GM10266 (cell line): ENCODE data around the gene RALB.

Experiments used
- DNase-seq: peaks from one replicate; pipeline ENCODE4 v3.0.0; 2012; ENCODE audit errors: extremely low spot score
- TF ChIP-seq, protein P1 (sequence below): IDR thresholded peaks from 2 replicates; pipeline ENCODE4 v1.5.1; 2012; ENCODE audit warnings: mild to moderate bottlenecking, low read depth; ENCODE audit not compliant: control insufficient read depth, insufficient read depth; ENCODE audit errors: missing control alignments

The RALB gene

DNA sequence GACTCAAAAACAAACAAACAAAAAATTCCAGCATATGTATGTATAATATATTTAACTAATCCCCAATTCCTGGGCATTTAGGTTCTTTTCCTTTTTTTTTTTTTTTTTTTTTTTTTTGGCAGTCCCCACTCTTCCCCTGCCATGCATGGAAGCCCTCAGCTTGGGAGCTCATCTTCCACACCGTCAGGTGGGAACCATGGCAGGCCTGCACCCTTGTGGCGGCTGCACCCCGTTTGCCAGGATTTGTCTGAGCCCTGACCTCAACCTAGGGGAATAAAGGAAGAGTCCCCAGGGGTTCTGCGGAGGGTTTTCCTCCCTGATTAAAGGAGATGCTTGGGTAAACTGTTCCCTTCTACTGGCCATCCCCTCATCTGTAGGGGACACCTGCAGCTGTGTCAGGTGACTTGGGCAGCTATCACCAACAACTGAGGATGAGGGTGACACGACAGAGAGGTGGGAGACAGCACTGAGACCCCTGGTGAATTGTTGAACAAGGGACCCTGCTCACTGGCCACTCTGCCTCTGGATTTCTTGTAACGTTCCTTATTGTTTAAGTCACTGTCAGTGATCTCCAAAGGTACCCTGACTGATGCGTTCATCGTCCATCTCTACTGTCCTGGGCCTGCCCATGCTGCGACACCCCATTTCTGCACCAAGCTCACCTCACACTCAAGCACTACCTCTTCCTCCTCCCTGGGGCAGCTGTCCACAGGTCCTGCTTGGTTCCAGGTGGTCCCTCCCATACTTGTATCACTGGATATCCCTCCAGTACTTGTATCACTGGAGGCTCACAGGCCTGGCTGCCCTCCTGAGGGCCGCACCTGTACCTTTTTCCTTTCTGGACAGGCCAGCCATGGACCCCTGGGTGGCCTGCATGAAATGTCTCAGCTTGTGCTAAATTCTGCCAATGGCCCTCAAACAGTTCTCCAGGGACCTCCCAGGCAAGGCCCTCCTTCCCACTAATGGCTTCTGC is 44.0 kb upstream of the RALB start:
- DNase-seq, result no peak
- TF ChIP-seq, protein P1, sequence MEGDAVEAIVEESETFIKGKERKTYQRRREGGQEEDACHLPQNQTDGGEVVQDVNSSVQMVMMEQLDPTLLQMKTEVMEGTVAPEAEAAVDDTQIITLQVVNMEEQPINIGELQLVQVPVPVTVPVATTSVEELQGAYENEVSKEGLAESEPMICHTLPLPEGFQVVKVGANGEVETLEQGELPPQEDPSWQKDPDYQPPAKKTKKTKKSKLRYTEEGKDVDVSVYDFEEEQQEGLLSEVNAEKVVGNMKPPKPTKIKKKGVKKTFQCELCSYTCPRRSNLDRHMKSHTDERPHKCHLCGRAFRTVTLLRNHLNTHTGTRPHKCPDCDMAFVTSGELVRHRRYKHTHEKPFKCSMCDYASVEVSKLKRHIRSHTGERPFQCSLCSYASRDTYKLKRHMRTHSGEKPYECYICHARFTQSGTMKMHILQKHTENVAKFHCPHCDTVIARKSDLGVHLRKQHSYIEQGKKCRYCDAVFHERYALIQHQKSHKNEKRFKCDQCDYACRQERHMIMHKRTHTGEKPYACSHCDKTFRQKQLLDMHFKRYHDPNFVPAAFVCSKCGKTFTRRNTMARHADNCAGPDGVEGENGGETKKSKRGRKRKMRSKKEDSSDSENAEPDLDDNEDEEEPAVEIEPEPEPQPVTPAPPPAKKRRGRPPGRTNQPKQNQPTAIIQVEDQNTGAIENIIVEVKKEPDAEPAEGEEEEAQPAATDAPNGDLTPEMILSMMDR, result no peak

GRCh38 chr2:120209427-120210269 is 43.0 kb upstream of the RALB start:
- DNase-seq, result no peak

GRCh38 chr2:120210270-120210693 is 42.4 kb upstream of the RALB start:
- TF ChIP-seq, protein P1, result no peak
- DNase-seq, result no peak

More at GRCh38 chr2:120209427-120210269, 43.0 kb upstream of the RALB start:
- TF ChIP-seq, protein P1, result no peak

GRCh38 chr2:120218181-120218580 is 34.5 kb upstream of the RALB start:
- DNase-seq, result no peak
- TF ChIP-seq, protein P1, result no peak

DNA sequence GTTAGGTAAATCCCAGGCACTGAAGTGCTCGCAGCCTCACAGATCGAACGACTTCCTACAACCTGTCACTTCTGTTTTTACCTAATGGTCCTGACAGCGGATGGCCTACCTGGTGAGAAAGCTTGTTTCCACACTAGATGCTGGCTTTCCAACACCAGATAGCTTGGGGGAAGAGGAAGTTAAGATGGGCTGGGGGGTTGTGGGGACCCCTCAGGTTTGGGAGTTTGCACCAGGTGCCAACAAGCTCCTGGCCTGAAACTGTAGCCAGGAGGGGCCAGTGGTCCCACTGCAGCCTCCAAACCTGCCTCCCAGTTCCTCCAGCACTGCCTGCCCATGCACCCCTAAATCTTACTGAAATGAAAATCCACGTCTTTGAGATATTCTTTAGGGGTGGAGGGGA is 33.4 kb upstream of the RALB start:
- DNase-seq, result no peak
- TF ChIP-seq, protein P1, result no peak

- DNase-seq, result no peak
These were observed 32.9 kb upstream of the RALB start for GRCh38 chr2:120219766-120220165.

More at GRCh38 chr2:120219766-120220165, 32.9 kb upstream of the RALB start:
- TF ChIP-seq, protein P1, result no peak
